Amygdala (tissue), 56 donors: ENCODE measurements around the gene SLC2A11.
"Not testable (repeated sequence)": the region's sequence is repeated elsewhere in the genome, so short reads cannot be mapped to it uniquely, and the experiment has no call there.

Experiments
- DNase-seq, 56 donors: peaks; one replicate each; lab custom pipeline; 2025; lab: John Stamatoyannopoulos, UW

SLC2A11 gene

DNA sequence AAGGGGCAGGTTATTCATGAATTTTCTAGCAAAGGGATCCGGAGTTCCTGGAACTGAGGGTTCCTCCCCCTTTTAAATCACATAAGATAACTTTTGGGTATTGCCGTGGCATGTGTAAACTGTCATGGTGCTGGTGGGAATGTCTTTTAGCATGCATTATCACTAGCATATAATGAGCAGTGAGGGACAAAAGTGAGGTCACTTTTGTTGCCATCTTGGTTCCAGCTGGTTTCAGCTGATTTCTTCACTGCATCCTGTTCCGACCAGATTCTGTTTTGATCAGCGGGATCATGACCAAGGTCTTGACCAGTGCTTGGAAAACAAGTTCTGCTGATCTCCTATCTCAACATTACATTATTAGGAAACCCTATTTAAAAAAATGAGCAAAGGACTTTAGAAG, 43.9 kb downstream of the SLC2A11 start:
- DNase-seq, result no peak

DNA sequence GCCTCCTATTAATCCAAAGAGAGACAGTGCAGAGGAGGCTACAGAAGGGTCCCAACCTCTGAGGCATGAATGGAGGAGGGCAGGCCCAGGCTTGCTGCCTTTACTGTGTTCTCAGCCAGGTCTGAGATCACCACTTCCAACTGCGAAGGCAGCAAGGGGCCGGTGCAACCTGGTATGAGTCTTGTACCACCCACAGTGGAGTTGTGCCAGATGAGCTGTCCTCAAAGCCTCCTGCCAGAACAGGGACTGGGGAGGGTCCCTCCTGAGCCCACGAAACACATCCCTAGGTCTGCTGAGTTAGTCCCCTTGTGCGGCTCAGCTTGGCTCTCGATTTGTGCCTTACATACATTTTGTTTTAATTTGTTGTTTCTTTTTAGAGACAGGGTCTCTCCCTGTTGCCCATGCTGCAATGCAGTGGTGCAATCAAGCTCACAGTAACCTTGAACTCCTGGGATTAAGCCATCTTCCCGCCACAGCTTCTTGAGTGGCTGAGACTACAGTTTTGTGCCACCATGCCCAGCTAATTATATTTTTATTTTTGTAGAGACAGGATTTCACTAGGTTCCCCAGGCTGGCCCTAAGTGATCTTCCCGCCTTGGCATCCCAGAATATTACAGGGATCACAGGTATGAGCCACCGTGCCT, 45.8 kb downstream of the SLC2A11 start:
- no peak for DNase-seq

DNA sequence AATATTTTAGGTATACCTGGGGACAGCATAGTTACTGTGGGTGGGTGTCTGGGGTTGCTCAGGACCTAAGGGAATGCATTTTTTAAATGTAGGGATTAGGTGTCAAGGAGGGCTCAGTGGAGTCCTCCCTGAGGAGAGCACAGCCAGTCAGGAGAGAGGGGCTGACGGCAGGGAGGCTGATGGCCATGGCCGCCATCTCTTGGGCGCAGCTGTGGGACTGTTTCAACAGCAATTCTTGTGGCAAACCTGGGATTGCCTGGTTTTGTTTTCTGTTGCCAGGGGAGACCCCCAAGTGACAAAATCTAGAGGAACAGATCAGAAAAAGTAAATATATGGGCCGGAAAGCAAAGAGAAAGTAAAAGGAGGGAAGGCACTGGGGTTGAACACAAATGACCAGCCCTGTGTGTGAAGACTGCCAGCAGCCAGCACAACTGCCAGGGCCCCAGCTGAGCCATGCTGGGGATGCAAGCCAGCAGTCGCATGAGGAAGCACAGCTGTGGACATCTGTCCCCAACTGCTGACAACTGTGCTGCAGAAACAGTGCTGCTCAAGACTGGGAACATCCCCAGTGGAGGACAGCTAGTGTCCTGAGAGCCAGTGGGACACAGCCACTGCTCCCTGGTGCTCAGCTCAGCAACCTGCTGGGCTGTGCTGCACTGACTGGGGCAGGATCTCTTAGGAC, 47.0 kb downstream of the SLC2A11 start:
- peak in 50 of 56 donors; percentile 7 to 89 (median 60) for DNase-seq

DNA sequence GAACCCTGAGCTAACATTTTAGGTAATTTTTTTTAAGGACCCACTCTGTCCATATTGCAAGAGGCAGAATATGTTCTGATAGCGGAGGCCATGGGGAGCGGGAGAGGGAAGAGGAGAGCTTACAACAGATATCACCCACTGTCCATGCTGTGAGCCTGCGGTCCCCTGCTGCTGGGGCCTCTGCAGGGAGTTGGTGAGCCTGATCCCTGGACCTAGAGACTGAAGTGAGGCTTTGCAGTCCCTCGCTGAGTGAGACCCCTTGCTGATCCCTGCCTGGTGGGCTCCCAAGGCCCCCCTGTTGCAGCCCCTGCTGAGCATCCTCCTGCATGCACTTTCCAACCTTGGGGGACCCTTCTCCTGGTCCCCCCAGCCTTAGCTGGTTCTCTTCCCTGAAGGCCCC, 49.0 kb downstream of the SLC2A11 start:
- no peak for DNase-seq

DNA sequence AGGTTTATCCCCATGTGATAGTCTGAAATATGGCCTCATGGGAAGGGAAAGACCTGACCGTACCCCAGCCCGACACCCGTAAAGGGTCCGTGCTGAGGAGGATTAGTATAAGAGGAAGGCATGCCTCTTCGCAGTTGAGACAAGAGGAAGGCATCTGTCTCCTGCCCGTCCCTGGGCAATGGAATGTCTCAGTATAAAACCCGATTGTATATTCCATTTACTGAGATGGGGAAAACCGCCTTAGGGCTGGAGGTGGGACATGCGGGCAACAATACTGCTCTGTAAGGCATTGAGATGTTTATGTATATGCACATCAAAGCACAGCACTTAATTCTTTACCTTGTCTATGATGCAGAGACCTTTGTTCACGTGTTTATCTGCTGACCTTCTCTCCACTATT, 49.7 kb downstream of the SLC2A11 start:
- not testable (repeated sequence) for DNase-seq

DNA sequence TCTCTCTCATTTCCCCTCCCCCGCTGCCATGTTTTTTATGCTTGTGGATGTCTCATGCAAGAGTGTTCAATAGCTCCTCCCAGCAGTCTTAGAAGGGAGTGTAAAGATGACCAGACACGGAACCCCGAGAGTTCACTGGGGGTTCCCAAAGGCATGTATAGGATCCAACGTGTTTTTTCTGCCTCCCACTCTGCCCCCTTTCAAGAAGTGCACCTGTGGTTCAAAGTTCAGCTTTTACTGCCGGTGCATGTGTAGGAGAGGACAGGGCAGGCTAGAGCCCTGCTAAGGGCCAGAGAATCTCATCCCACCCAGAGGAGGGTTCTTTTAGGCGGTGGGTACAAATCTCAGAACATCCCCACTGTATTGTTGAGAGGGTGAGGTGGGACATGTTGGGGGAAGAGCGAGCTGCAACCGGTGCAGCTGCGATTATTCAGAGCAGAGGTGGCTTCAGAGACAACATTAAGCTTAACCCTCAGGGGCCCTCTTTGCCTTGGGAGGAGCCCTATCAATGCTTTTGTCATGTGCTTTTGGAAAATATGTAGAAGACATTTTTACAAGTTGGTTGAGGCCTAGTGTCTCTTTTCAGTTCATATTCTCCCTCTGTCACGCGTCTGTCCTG, 51.0 kb downstream of the SLC2A11 start:
- DNase-seq, result no peak

DNA sequence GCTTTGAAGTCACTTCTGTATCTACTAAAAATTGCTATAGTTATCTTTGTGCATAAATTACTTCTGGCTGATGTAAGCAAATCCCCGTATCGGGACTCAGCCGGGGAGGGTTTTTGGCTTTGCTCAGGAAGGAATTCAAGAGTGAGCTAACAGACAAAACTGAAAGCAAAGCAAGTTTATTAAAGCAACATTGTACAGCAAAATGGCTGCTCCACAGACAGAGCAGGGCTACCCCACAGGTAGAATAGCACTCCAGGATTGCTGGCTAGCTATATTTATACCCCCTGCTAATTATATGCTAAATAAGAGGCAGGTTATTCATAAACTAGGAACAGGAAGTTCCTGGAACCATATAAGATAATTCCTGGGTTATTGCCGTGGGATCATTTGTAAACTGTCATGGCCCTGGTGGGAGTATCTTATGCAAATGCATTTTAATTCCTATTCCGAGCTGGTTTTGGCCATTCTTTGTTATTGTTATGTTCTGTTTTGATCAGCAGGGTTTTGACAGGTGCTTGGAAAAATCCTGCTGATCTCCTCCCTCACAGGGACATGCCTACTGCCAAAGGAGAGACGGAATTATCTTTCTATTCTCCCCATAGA, 51.7 kb downstream of the SLC2A11 start:
- no peak for DNase-seq

DNA sequence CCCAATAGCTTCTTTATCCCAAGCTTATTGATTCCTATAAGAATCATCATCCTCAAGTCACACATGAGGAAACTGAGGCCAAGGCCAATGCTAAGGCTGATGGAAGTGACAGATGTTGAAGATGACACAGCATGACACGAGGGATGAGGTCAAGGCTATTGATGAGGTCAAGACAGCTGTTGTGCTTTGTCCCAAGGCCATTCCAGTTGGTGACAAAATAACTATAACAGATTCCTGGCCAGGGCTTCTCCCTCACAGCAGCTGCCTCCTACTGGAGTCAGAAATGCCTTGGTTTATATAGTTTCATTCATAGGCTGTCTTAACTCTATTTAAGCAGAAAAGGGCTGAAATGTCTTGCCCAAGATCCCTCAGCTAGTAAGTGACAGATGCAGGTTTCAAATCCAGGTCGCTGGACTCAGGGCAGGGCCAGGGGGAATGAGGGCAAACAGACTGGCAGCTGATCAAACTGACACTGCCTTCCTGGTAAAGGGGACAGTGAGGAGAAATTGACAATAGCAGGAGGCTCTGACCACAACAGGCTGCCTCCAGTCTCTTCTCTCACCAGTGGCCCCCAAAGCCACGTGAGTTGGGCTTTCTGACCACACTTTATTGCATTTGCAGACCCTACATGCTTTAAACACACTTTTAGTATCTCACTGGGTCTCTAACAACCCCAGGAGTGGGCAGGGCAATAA, 53.0 kb downstream of the SLC2A11 start:
- DNase-seq, result no peak

DNA sequence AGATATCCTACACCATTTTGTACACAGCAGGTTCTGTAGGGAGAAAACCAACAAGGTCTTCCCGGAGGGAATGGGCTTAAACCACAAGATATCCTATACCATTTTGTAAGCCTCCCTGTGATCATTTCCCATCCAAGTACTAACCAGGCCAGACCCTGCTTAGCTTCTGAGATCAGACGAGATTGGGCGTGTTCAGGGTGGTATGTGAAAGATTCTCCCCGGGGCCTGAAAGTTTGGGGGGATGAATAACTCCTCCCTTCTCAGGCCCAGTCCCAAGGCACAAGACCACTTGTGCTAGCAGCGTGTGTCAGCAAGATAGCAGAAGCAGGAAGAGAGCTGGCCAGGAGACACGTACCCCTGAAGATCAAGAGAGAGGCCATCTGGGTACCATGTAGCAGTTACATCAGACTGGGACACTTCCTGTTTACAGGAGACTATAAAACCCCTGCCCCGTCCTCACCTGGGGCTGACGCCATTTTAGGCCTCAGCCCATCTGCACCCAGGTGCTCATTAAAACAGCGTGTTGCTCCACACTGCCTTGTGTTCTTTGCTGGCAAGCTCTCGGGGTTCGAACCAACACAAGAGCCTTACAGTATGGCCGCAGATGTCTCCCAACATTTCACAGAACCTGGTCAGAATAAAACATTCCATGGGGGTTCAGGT, 53.8 kb downstream of the SLC2A11 start:
- DNase-seq, result no peak

DNA sequence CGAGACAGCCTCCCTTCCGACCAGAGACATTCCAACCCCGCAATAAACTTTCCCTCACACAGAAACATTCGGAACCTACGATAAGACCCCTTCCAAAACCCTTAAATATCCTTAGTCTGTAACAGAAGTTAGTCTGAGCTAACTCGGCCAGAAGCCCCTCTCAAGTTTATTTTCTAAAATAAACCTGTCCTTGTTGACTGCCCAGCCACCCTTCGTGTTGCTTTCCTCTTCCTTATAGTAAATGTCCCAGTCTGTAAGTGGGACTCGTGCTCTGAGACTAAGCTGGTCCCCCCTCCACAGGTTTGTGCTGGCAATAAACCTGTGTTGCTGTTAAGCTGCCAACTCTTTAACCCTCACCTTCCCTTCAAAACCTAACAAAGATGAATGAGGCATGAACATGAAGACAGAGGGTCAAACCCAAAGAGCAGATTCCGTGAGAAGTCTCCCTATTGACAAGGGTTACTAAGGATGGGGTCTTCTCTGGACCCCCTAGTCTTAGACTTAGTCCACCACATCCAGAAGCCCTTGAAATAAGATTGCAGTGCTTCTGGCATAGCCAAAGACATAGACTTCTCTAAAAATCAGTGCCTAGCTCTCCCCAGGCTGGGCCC, 54.7 kb downstream of the SLC2A11 start:
- no peak for DNase-seq

DNA sequence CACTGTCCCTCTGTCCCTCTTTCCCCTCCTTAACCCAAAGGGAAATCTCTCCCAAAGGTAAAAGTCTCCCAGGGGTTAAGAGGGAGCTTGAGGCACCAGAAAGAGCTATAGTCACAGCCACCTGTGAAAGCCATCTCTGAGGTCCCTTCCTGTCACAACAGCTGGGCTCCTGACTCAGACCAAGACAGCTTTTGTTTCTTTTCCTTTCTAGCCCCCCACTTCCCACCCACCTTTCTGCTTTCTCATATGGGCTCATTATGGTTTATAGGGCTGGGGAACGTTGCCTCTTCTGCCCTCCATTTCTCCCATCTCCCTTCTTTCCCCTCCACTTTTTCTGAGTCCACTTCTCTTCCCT, 55.6 kb downstream of the SLC2A11 start:
- no peak for DNase-seq

DNA sequence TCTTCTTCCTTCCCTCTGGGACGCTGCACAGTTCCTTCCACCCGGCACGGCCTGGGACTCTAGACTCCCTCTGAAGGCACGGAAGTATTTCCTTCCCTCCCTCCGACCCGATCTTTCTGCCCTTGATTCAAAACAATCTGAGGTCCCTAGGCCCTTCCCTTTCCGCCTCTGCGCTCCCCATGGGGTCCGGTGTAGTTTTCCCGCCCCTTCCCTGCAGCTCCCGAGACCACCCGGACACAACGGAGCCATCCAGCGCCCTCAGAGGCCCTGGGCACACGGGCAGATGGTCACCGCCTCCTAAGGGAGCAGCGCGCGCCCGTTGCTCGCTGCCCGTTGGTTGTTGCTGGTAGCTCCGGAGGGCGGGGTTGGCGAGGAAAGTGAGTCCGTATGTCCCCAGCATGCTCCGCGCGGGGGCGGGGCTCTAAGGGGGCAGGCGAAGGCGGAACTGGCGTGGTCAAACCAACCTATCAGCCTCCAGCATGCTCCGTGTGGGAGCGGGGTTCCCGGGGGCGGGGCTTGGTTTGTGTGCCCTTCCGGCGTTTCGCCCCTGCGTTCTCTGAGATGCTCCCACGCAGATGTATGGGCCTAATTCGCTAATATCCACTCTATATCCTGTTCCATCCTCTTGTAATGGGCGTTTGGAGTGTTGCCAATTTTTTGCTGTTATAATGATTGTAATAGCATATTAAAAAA, 56.1 kb downstream of the SLC2A11 start:
- peak; percentile 86 to 100 (median 98) for DNase-seq

DNA sequence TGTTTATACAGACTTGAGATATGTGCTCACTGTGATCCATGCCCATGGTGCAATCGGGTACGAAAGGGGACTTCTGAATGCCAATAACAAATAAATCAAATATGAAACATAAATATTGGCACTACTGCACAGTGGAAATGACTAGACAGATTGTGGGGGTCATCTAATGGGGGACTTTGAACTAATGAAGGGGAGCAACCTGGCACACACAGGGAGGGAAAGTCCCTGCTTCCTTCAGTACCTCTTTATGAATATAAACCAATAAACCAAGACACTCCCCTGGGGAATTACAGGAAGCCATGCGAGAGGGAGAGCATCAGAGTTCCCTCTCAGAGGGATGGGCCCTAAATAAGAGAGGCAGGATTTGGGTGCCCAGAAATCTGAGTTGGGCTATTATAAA, 57.6 kb downstream of the SLC2A11 start:
- DNase-seq, result no peak

DNA sequence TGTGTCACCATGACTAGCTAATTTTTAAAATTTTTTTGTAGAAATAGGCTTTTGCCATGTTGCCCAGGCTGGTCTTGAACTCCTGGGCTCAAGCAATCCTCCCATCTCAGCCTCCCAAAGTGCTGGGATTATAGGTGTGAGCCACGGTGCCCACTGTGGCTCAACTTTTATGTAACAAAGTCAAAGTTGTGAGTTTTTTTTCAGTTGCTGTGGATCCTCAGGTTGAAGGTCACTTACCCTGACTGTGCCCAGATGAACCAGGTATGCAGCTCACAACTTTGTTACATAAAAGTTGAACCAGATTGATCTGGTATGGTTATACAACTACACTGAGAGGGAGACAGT, 62.6 kb downstream of the SLC2A11 start:
- not testable (repeated sequence) for DNase-seq

DNA sequence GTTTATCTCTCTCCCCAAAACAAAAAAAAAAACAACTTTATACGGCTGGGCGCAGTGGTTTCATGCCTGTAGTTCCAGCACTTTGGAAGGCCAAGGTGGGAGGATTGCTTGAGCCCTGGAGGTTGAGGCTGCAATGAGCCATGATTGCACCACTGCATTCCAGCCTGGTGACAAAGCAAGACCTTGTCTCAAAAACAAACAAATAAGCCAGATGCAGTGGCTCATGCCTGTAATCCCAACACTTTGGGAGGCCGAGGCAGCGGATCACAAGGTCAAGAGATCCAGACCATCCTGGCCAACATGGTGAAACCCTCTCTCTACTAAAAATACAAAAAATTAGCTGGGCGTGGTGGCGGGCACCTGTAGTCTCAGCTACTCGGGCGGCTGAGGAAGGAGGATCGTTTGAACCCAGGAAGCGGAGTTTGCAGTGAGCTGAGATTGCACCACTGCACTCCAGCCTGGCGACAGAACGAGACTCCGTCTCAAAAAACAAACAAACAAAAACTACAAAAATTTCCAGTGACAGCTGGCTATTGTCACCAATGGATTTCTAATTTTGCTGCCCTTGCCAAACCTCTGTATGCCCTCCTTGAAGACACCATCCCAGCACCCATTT, 64.0 kb downstream of the SLC2A11 start:
- not testable (repeated sequence) for DNase-seq

DNA sequence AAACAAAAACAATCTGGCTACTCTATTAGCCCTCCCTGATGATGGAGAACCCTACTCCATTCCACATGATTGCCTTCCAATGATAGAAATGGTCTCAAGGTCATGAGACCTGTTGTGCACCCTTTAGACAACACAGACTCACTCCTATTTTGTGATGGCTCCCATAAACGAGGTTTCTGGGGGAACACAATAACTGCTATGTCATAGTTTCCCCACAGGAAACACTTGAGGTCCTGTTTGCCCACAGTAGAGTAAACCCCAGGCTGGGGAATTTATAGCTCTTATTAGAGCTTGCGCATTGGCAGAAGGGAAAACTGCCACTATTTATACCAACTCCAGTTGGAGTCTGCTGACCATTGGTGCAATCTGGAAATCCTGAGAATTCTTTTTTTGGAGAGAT, 65.2 kb downstream of the SLC2A11 start:
- no peak for DNase-seq

DNA sequence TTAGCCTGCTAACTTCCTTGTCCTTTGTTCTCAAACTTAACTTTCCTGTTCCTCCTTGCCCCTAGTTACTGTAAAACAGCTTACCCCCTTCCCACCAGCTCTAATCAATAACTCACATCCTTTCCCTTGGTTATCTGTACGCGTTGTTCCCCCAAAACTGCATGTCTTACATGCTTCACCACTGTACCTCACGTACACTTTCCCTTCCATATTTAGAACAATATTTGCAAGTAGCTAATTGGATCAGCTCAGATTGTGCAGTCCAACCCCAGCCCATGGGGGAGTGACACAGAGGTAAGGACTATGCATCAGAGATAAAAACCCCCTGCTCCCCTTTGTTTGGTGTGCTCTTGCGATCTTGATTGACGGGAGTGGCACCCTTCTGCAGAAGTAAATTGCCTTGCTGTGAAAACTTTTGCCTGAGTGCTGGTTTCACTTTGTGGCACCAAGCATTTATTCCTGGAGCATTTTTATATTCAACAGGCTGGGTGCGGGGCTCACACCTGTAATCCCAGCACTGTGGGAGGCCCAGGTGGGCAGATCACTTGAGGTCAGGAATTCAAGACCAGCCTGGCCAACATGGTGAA, 67.4 kb downstream of the SLC2A11 start:
- DNase-seq, result no peak

DNA sequence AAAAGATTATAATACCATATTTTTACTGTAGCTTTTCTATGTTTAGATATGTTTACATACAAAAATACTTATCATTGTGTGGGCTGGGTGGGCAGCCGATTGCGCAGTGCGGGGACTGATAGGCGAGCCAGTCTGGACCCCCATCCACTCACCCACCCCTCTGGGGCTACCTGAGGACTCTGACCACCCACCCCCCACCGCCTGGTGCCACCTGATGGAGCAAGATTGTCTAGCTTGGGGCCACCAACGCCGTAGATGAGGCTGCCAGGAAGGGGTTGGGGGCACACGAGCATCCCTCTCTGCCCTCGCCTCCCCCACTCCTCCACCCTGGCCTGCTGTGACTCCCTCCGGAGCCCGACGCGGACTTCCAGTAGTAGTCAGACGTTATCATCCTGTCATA, 68.9 kb downstream of the SLC2A11 start:
- no peak for DNase-seq
